ENCODE results near the gene CHRNG.

- TF ChIP-seq CTCF (IDR thresholded peaks at IDR 0.05) (no peak), ZFX (IDR thresholded peaks at IDR 0.05; ENCODE audit: borderline replicate concordance) (no peak)
Measured at GRCh38 chr2:232501331-232501771, 38.1 kb upstream of the CHRNG start.
